CMK (cell line): ENCODE results near the gene ZNF579.
A peak's percentile ranks its signal among the peaks of the same experiment; 100 is the strongest.

Experiments used
- DNase-seq: peaks from one replicate; pipeline ENCODE4 v3.0.0-alpha.2; 2010; ENCODE audit warnings: low read depth

Gene ZNF579

DNA sequence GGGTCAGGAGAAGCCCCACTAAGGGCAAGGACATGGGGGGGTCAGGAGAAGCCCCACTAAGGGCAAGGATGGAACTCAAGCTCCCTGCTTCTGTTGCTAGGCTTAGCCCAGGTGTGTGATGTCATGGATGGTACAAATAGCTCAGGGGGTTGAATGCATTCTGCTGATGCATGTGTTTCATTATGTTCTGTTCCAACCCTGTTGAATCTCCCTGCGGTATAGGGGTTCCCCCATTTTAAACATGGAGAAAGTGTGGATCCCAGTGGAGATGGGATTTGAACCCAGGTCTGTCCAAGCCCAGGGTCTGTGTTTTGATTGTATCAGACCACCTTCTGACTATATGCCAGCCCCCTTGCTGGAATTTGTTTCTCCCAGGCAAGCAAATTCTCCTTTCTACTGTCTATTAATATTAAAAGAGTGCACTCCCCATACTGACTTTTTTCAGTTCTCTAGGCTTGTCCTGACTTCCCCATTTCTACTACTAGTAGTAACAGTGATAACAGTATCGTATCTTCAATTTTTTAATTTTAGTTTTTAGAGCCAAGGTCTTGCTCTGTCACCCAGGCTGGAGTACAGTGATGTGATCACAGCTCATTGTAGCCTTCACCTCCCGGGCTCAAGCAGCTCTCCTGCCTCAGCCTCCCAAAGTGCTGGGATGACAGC lies 31.5 kb upstream of the ZNF579 start:
- DNase-seq = no peak

DNA sequence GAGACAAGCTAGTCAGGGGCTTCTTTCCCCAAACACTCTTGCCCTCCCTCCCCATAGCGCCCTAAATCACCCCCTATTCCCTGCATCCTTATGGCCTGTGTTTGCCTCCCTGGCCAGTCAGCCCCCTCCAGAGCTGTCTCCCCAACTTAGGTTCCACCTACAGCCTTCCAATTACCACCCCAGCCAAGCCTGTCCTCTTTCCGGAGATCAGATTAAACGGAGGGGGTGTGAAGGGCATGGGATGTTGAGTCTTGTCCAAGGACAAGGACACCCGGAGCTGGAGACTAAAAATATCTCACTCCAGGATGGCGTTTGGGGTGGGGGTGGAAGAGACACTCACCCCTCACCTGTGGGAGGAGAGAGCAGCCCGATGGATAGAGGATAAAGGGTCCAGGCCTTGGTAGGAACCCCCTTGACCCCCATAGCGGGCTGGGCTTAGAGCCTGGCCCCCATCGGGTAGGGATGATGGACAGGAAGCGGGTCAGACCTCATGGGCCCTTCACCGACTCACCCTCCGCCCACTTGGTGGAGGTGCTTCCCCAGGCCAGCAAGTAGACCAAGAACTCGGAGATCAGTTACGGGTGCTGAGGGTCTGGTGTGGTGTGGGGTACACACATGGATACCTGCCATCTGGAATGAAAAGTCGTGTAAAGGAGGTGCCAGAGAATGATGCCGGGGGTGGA lies 30.8 kb upstream of the ZNF579 start:
- DNase-seq = no peak

DNA sequence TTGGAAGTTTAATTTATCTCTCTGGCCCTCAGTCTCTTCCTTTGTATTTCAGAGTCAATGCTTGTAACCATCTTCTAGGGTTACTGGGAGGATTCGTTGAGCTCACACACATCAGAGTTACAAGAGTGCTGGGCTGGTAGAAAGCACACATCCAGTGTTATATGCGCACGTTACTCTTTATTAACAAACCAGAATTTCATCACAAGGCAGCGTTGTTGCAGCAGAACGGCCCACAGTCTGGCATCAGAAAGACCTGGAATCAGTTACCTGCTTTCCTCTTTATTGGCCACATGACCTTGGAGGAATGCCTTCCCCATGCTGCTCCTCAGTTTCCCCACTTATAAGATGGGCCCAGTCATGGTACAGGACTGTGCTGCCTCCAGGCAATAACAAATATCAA lies 28.7 kb upstream of the ZNF579 start:
- DNase-seq = no peak

DNA sequence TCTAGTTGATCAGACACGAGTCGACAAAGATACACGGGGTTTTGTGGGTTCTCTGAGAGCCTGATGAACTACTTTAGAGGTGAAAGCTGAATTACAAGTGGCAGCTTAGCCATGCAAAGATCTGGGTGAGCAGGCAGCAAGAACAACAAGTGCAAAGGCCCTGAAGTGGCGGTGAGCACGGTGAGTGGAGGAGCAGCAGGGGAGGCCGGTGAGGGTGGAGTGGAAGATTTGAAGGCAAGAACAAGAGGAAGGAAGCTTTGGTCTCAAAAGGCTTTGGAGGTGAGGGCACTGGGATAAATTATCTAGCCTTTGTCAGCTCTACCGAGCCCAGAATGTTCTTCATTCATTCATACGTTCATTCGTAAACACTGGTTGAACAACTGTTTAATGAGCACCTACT lies 26.2 kb upstream of the ZNF579 start:
- DNase-seq = no peak

DNA sequence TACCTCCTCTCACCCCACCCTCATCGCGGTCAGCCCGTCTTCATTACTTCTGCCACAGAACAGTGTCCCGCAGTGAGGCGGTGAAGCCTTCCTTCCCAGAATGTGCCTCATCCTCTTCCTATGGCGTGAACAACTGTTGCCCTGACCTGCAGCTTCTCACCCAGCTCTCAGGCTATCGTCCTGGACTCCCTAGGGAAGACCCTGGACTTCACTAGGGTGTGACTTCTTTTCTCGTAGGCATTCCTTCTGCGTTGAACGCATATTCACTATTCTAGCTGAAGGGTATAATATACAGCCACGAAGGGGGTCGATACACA lies 25.8 kb upstream of the ZNF579 start:
- no peak for DNase-seq

DNA sequence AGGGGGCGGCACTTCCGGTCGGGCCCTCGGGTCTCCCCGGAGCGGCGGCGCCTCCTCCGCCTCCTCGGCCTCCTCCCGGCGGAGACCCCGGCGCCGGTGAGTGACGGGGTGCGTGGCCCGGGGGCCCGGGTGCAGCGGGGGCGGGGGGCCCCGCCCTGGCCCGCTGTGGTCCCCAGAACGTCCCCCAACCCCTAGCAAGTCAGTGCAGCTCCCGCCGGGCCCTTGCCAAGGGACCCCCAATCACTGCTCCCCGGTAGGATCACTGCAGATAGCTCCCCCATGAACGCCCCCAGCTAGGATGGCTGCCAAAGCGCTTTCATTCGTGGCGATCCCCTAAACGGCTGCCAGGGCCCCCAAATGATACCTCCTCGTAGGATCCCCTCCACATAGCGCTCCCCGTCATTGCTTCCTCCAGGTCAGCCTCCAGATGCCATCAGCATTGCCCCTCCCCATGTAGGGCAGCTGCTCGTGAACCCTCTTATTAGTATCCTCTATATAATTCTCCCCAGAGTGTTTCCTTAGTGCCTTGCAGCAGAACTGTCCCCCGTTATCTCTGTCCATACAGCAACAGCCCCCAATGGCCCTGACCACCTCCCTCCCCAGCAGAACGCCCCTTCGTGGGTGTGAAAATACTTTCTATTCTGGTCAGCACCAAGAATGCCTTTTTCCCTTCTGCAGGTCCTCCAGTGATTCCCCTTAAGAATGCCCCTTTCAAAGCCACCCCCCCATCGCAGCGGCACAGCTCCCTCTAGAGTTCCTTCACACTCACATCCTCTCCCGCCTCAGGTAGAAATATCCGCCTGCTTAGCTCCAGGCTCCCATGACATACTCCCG lies 25.2 kb upstream of the ZNF579 start, which contains the start of gene ZNF865:
Gene ZNF865 (plus strand): TSS at position 11 of the 834 bp plus-strand sequence. CDS start 7,972 bp downstream, outside the sequence.
- peak; percentile 70 for DNase-seq

DNA sequence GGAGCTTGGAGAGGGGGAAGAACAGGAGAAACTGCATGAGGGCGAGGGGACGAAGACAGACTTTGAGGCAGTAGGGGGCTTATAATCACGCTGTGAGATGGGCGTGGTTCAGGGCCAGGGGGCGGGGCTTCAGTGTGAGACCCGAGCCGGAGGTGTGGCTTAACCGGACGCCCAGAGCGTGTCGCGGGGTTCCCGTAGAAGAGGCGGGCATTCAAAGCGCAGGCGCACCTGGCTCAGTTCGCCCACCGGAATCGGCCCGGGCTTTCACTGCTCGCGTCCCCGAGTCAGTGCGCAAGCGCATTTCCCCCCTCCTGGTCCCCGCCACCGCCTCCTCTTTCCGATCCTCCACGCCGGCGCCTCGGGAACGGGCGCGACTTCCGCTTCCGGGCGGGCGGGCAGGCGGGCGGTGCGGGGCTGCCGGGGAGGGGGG lies 24.6 kb upstream of the ZNF579 start:
- peak; percentile 96 for DNase-seq

DNA sequence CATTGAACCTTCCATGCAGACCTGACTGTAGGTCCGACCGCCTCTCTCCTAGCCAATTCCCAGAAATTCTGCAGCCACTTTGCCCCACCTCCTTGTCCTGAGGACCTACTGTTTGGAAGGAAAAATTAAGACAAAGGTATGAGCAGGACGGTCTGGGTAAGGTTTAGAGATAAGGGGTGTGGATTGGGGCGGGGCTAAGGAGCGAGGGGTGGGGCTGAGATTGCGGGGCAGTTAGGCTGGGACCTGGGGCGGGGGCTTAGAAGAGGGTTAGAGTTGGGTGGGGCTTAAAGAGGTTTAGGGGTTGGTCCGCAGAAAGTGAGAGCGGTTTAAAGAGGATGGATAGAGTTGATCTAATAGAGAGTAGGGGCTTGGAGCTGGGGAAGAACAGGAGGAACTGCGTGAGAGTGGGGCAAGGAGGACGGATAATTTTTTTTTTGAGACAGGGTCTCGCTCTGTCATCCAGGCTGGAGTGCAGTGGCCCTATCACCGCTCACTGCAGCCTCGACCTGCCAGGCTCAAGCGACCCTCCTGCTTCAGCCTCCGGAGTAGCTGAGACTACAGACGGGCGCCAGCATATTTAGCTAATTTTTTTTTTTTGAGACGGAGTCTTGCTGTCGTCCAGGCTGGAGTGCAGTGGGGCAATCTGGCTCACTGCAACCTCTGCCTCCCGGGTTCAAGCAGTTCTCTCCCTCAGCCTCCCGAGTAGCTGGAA lies 23.1 kb upstream of the ZNF579 start:
- no peak for DNase-seq

DNA sequence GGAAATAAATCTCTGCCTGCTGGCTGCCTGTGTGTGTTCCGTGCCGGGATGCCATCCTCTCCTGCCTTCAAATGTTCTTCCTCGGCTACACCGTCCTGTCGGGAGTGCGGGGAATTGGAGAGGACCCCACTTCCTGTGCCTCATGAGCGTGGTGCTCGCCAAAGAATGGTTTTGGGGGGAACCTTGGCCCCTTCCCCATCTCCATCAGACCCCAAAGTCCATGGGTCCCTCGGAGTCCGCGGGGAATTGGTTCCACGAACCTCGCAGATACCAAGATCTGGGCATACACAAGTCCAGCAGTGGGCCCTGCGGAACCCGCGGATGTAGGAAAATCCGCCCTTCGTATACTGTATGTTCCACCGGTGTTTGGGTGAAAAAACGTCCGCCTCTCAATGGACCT lies 22.5 kb upstream of the ZNF579 start:
- no peak for DNase-seq

DNA sequence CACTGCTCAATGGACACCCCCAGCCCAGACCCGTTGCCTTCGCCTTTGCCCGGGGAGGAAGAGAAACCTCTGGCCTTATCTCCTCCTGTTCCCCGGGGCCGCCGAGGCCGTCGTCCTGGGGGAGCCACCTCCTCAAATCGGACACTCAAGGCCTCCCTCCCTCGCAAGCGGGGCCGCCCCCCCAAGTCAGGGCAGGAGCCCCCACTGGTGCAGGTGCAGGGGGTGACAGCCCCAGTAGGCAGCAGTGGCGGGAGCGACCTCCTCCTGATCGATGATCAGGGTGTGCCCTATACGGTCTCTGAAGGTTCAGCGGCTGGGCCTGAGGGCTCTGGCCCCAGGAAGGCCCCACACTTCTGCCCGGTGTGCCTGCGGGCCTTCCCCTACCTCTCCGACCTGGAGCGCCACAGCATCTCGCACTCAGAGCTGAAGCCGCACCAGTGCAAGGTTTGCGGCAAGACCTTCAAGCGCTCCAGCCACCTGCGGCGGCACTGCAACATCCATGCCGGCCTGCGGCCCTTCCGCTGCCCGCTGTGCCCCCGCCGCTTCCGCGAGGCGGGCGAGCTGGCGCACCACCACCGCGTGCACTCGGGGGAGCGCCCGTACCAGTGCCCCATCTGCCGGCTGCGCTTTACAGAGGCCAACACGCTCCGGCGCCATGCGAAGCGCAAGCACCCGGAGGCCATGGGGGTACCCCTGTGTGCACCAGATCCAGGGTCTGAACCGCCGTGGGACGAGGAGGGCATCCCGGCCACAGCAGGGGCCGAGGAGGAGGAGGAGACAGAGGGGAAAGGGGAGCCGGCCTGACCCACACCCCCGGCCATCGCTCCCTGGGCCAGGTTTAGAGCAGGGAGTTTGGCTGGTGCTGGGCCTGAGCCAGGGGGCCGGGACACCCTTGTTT lies 21.7 kb upstream of the ZNF579 start:
- DNase-seq = no peak

DNA sequence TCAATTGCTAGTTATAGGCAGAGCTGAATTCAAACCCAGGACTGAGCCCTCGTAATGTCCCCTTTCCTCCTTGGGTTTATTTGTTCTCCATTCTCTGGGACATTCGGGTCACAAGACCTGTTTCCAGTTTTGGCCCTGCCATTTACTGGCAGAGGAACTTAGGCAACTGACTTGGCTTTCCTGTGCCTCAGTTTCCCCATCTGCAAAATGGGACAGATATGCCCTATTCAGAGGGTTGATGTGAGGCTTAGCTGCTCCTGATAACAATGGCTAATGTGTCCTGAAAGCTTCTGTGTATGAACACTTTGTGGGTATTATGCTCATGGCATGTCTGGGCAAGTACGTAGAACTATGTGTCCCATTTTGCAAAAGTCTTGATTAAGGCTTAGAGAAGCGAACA lies 20.4 kb upstream of the ZNF579 start:
- DNase-seq = no peak

DNA sequence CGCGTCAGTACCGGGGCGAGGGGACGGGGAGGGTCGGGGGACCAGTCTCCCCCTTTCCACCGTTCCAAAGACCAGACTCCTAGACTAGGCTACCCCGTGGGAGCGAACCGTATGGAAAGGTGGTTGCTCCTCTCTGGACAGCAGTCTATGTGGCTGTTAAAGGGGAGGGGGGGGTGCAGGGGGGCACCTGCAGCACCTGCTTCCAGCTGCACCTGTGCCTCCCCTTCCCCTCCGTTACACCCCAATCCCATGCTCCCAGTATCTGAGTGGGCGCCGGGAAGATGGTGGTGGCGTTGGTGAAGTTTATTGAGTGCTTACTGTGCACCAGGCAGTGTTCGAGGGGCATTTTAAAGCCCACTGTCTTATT lies 20.0 kb upstream of the ZNF579 start:
- DNase-seq = no peak

DNA sequence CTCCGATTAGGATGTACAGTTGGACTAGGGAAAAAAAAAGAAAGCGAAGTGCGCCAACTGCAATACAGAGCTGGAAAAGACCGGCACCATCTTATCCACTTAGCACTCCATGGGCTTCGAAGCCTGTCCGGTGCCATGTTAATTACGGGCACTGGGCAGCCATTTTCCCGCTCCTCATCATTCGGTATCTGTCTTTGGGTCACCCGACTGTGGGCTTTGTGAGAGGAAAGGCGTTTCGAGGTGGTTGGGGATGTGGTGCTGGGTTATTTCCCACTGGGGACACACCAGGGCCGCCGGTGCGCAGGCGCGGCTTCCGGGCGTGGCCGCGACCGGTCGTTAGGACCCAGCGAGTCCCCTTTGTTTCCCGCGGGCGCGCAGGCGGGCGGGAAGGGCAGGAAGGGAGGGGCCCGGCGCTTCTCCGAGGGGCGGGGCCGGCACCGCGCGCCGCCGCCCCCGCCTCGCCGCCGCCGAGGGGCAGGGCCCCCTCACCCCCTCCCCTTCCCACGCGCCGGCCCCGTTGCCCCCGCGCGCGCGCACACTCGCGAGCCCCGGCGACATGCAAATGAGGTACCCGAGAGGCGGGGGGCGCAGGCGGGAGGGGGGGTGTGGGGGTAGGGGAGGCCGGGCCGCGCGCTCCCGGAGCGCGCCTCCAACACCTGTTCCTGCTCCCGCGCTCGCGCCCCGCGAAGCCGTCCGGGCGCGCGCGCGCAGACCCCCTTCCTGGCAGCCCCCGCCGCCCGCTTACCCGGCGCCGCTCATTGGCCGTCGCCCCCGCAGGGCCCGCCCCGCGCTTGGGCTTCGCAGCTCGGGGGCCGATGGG lies 19.4 kb upstream of the ZNF579 start, which contains the start of gene ZNF524:
Gene ZNF524 (plus strand): TSS at position 447 of the 820 bp plus-strand sequence. CDS start 1,825 bp downstream, outside the sequence.
- peak; percentile 81 for DNase-seq

DNA sequence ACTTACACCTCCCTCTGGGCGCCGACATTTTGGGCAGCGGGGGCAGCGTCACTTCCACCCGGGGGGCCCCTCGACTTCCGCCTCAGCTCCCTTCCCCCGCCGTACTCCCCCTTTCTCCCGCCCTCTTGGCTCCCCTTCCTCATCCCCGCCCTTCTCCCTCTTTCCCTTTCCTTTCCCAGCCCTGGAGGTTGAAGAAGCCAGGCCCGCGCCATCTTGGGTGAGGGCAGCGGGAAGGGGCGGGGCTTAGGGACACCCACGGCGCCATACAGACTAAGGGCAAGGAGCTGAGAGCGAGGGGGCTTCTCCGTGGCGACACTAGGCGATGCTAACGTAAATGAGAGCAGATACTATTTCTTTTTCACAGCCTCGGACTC lies 18.8 kb upstream of the ZNF579 start, which contains the start of gene FIZ1:
Gene FIZ1 (minus strand): TSS at position 50 of the 374 bp plus-strand sequence. CDS start 1,652 bp downstream, outside the sequence.
- peak; percentile 100 for DNase-seq

DNA sequence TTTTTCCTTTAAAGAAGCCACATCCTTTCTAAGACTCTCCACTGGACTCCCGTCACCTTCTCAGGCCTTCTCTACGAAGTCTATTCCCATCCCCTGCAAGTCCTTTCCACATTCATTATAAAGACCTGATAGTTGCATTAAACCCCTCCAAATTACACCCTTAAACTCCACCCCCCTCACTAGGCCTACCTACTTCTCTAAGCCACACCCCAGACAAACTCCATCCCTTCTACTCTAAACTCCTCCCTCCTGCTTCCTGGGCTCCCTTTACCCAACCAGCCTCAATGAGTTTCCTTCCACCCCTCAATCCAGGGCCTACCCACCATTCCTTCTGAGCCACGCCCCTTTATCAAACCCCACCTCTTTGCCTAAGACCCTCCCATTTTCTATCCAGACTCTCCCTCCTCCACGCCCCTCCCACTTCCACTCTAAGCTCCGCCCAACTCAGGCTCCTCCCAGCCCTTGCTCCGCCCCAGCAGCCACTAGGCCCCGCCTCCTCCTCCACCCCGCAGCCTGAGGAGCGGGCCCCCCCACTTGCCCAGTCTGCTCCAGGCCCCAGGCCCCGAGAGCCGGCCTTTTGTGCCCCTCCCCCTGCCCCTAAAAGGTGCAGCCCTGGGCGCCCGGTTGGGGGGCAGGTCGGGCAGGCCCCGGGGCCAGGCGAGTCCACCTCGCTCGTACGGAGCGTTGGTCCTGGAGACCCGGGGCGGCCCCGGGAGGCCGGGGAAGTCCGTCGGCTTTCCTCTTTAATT lies 18.2 kb upstream of the ZNF579 start:
- DNase-seq = peak; percentile 95

DNA sequence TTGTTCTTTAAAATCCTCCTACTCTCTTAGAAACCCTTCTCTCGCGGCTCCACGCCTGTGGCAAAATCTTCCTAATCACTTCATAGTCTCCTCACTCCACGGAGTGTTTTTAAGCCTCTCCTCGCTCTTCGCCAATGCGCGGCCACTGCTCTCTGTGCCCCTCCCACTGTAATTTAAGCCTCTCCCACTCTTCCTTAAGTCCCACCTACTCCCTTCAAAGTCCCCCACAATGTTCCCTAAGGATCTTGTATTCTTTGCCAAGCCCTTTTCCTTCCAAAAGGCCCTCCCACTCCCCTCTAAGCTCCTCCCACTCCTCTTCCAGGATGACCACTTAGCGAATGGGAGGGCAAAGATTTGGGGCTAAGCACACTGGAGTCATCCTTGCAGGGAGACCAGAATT lies 17.4 kb upstream of the ZNF579 start:
- DNase-seq = no peak

DNA sequence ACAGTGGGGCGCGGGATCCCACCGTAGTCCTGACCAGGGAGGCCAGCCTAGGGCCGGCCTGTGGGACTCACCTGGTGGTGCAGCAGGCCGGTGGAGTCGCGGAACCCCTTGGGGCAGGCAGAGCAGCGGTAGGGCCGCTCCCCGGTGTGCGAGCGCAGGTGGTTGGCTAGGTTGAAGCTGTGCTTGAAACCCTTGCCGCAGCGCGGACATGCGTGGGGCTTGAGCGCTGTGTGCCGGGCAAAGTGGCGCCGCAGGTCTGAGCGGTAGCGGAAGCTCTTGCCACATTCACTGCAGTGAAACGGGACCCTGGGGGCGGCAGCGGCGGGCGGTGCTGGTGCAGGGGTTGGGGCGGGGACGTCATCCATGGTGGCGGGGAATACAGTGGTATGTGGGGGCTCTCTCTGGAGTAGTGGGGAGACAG lies 16.9 kb upstream of the ZNF579 start:
- no peak for DNase-seq

DNA sequence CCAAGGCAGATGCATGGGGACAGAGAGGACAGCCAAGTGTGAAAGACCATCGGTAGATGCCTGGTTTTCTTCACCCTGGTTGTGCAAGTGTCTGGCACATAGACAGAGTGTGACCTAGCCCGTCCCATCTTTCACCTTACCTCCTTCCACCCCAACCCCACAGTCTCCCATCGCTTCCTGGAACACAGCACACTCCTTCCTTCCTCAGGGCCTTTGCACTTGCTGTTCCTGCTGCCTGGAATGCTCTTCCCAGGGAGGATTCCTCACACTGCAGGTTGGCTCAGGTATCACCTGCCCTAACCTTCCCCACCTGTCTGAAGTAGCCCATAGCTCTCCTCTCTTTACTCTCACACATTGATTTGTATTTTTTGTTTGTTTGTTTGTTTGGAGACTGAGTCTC lies 15.7 kb upstream of the ZNF579 start:
- no peak for DNase-seq

DNA sequence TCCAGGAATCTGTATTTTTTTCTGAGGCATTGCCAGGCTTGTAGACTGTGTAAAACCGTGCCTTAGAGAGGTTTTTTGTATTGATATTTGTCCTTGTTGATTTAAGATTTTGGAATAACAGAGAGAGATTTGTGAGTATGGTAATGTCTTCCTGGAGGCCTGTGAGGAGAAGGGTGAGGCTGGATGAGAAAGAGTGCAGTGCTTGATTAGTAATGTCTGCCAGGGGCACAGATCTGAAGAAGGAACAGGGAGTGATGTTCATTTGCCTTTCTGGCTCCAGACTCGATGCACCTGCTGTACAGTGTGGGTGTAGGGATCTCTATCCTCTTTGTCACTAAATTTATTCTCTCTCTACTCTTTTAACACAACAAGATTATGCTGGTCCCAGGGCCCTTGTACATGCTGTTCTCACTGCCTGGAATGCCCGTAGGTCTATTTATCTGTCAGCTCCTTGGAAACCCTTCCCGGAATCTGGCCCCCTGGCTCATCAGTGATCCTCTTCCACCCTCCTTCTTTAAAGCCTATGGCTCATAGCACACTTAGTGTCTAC lies 14.4 kb upstream of the ZNF579 start:
- DNase-seq = no peak
